Activated CD8-positive, alpha-beta T cell treated with anti-CD3 and anti-CD28 coated beads for 36 hours (primary cell): ENCODE results near the gene NSD1. TPM values are rescaled to one million over a fixed set of nuclear protein-coding genes. Genes with fewer than 3 reads are reported as not detected.
A peak's percentile ranks its signal among the peaks of the same experiment; 100 is the strongest.
"Not testable (repeated sequence)": the region's sequence is repeated elsewhere in the genome, so short reads cannot be mapped to it uniquely, and the experiment has no call there.

Source experiments
- ATAC-seq: fragments of 200-7000 bp; cut with Tn5 transposase; one replicate; pipeline ENCODE4 v1.10.0; 2021; ENCODE audit warnings: mild to moderate bottlenecking, moderate library complexity
- CTCF ChIA-PET: fragments of 350-600 bp; sonication (Branson Sonifier 250); formaldehyde crosslinking; loops from one replicate; lab custom pipeline; 2021; ENCODE audit warnings: antibody characterized with exemption; lab: Charles Lee
- POLR2A ChIA-PET: fragments of 350-600 bp; sonication (Branson Sonifier 250); formaldehyde crosslinking; loops from one replicate; lab custom pipeline; 2021; ENCODE audit warnings: antibody characterized with exemption; lab: Charles Lee
- DNase-seq: peaks from one replicate; pipeline ENCODE4 v3.0.0-alpha.2; 2020
- H3K27ac Mint-ChIP-seq: one replicate; pipeline ENCODE4 v1.8.0; 2021; ENCODE audit warnings: mild to moderate bottlenecking, mixed read lengths
- H3K27me3 Mint-ChIP-seq: one replicate; pipeline ENCODE4 v1.8.0; 2021; ENCODE audit warnings: mixed read lengths
- H3K36me3 Mint-ChIP-seq: one replicate; pipeline ENCODE4 v1.8.0; 2021; ENCODE audit warnings: low read depth, mixed read lengths
- H3K4me1 Mint-ChIP-seq: one replicate; pipeline ENCODE4 v1.8.0; 2021; ENCODE audit warnings: low read depth, mixed read lengths
- H3K4me3 Mint-ChIP-seq: one replicate; pipeline ENCODE4 v1.8.0; 2021; ENCODE audit warnings: mild to moderate bottlenecking, moderate library complexity, mixed read lengths
- H3K9me3 Mint-ChIP-seq: one replicate; pipeline ENCODE4 v1.8.0; 2021; ENCODE audit warnings: mixed read lengths
- CTCF ChIP-seq: fragments of 200-600 bp; IDR thresholded peaks from one replicate; pipeline ENCODE4 v1.8.0; 2022; ENCODE audit warnings: antibody characterized with exemption, mild to moderate bottlenecking
- intact Hi-C: fragments of 100-400 bp; cut with micrococcal nuclease; formaldehyde crosslinking; loops from one replicate; pipeline ENCODE4 v1.10.0; 2022
- total RNA-seq, 2 experiments: library from RNA; stranded (reverse); gene quantifications; one replicate each; pipeline ENCODE4 v1.2.3, GENCODE V29; 2021

NSD1 gene
- total RNA-seq, 2 experiments from 2014 or later: 60.1 to 64.8 TPM

GRCh38 chr5:177256296-177256695 lies 122.7 kb downstream of the NSD1 start:
- no peak overlapping the region for H3K4me3 Mint-ChIP-seq
- intact Hi-C loops: no loop called here
- no peak for DNase-seq
- ATAC-seq: no peak
- no peaks in the 10 kb centered on the region for H3K4me1 Mint-ChIP-seq
- CTCF ChIA-PET: interaction anchor here (2.6 kb wide), 1 partner anchor 143 kb away, joined by 7 read pairs; no protein-coding TSS in a partner anchor
- H3K36me3 Mint-ChIP-seq: peaks cover 29% of the 10 kb centered on the region
- POLR2A ChIA-PET: no interaction called here
- no peak for TF ChIP-seq CTCF
- no peaks in the 10 kb centered on the region for H3K27me3 Mint-ChIP-seq
- no peaks in the 10 kb centered on the region for H3K9me3 Mint-ChIP-seq
- peak overlapping the region; percentile 3 for H3K27ac Mint-ChIP-seq

GRCh38 chr5:177258711-177259110 lies 125.1 kb downstream of the NSD1 start:
- intact Hi-C loops, H3K4me1 Mint-ChIP-seq, H3K9me3 Mint-ChIP-seq, H3K27me3 Mint-ChIP-seq, DNase-seq, POLR2A ChIA-PET, H3K4me3 Mint-ChIP-seq, H3K27ac Mint-ChIP-seq, CTCF ChIA-PET, ATAC-seq: not testable (repeated sequence)
- peaks cover 38% of the 10 kb centered on the region for H3K36me3 Mint-ChIP-seq

- ChIA-PET POLR2A (no interaction called here), CTCF (no interaction called here)
- H3K27me3 Mint-ChIP-seq: no peaks in the 10 kb centered on the region
- intact Hi-C loops: no loop called here
- no peak for TF ChIP-seq CTCF
- no peak overlapping the region for H3K4me3 Mint-ChIP-seq
- peaks cover 44% of the 10 kb centered on the region for H3K36me3 Mint-ChIP-seq
- H3K9me3 Mint-ChIP-seq: no peaks in the 10 kb centered on the region
- no peak overlapping the region for H3K27ac Mint-ChIP-seq
- DNase-seq (no peak), ATAC-seq (no peak)
- peaks cover 3% of the 10 kb centered on the region for H3K4me1 Mint-ChIP-seq
Observed at GRCh38 chr5:177260961-177261360, 127.4 kb downstream of the NSD1 start.

GRCh38 chr5:177261510-177261909 lies 127.9 kb downstream of the NSD1 start:
- Mint-ChIP-seq H3K4me1 (peaks cover 3% of the 10 kb centered on the region), H3K4me3 (no peak overlapping the region), H3K27me3 (no peaks in the 10 kb centered on the region), H3K36me3 (peaks cover 49% of the 10 kb centered on the region), H3K27ac (no peak overlapping the region), H3K9me3 (no peaks in the 10 kb centered on the region)
- CTCF ChIA-PET: no interaction called here
- POLR2A ChIA-PET: no interaction called here
- TF ChIP-seq CTCF: no peak
- DNase-seq: no peak
- intact Hi-C loops: no loop called here
- ATAC-seq: no peak

- H3K4me3 Mint-ChIP-seq: no peak overlapping the region
- ChIA-PET POLR2A (interaction anchor here (1.0 to 1.7 kb wide), 2 partner anchors 10 to 19 kb away, joined by 3 to 6 read pairs; no protein-coding TSS in a partner anchor), CTCF (interaction anchor here (0.8 to 3.5 kb wide), 5 partner anchors 12 to 152 kb away, joined by 3 to 13 read pairs (median 6); no protein-coding TSS in a partner anchor)
- H3K27ac Mint-ChIP-seq: peak overlapping the region; percentile 30
- TF ChIP-seq CTCF: no peak
- intact Hi-C loops: no loop called here
- H3K4me1 Mint-ChIP-seq: peaks cover 3% of the 10 kb centered on the region
- peaks cover 43% of the 10 kb centered on the region for H3K36me3 Mint-ChIP-seq
- ATAC-seq: no peak
- H3K9me3 Mint-ChIP-seq: no peaks in the 10 kb centered on the region
- no peak for DNase-seq
- H3K27me3 Mint-ChIP-seq: no peaks in the 10 kb centered on the region
Observed at GRCh38 chr5:177264178-177264577, 130.6 kb downstream of the NSD1 start.
